ENCODE measurements around the gene ENTPD5.

GRCh38 chr14:73976125-73976524, 43.0 kb downstream of the ENTPD5 start:
- TF ChIP-seq, protein P1, sequence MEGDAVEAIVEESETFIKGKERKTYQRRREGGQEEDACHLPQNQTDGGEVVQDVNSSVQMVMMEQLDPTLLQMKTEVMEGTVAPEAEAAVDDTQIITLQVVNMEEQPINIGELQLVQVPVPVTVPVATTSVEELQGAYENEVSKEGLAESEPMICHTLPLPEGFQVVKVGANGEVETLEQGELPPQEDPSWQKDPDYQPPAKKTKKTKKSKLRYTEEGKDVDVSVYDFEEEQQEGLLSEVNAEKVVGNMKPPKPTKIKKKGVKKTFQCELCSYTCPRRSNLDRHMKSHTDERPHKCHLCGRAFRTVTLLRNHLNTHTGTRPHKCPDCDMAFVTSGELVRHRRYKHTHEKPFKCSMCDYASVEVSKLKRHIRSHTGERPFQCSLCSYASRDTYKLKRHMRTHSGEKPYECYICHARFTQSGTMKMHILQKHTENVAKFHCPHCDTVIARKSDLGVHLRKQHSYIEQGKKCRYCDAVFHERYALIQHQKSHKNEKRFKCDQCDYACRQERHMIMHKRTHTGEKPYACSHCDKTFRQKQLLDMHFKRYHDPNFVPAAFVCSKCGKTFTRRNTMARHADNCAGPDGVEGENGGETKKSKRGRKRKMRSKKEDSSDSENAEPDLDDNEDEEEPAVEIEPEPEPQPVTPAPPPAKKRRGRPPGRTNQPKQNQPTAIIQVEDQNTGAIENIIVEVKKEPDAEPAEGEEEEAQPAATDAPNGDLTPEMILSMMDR (IDR thresholded peaks at IDR 0.05): no peak
- TF ChIP-seq POLR2A (IDR thresholded peaks at IDR 0.05) (no peak), POLR2AphosphoS5 (IDR thresholded peaks at IDR 0.05) (no peak)
